Neural progenitor cell (in vitro differentiated cells): ENCODE measurements around the gene DISC1.

Source experiments
- CTCF ChIP-seq: fragments of 200-600 bp; sonication (generic); IDR thresholded peaks from 2 replicates; pipeline ENCODE4 v1.5.1; 2017; ENCODE audit warnings: antibody characterized with exemption, mild to moderate bottlenecking
- EZH2 ChIP-seq: fragments of 200-600 bp; sonication (generic); IDR thresholded peaks from 2 replicates; pipeline ENCODE4 v1.6.1; 2017; ENCODE audit warnings: antibody characterized with exemption, mild to moderate bottlenecking, moderate library complexity
- EZH2phosphoT487 ChIP-seq: fragments of 200-600 bp; sonication (generic); IDR thresholded peaks from 2 replicates; pipeline ENCODE4 v1.6.1; 2017; ENCODE audit warnings: antibody characterized with exemption

- TF ChIP-seq CTCF (no peak), EZH2phosphoT487 (no peak), EZH2 (no peak)
Measured at GRCh38 chr1:231853588-231854207, 227.1 kb downstream of the DISC1 start.
